ENCODE data around the gene SYP. TPM values are rescaled to one million over a fixed set of nuclear protein-coding genes. Genes with fewer than 3 reads are reported as not detected.
A peak's percentile ranks its signal among the peaks of the same experiment; 100 is the strongest.

SYP gene
- polyA plus RNA-seq (2013, experiment 1 of 2), result 0.18 TPM
- 0.18 TPM for polyA plus RNA-seq (2013, experiment 2 of 2)

- Histone ChIP-seq H3K9ac (ENCODE audit: low read length) (peak within 1 kb of the TSS; percentile 69), H3K4me1 (ENCODE audit: control insufficient read depth, insufficient read depth, low read depth, low read length) (peaks cover 5% of the 10 kb centered on the region), H3K4ac (ENCODE audit: low read depth in 1 of 2, low read length in 2 of 2) (no peak within 1 kb of the TSS), H4K8ac (ENCODE audit: low read length) (no peak within 1 kb of the TSS), H2AFZ (ENCODE audit: low read depth, low read length) (no peak within 1 kb of the TSS), H2BK15ac (ENCODE audit: low read depth, poor library complexity, severe bottlenecking) (no peak within 1 kb of the TSS), H3K79me1 (replicated peaks; ENCODE audit: low read length, poor library complexity, severe bottlenecking) (no peaks in the 10 kb centered on the region), H3K4me3 (ENCODE audit: insufficient read depth in 1 of 2, low read depth in 1 of 2, low read length in 2 of 2) (peak within 1 kb of the TSS; percentile 26 to 65), H3K36me3 (ENCODE audit: control insufficient read depth in 1 of 2, insufficient read depth in 2 of 2, low read depth in 1 of 2, low read length in 2 of 2) (no peaks in the 10 kb centered on the region), H2BK120ac (ENCODE audit: low read depth, low read length) (no peak within 1 kb of the TSS), H3K4me2 (ENCODE audit: low read length, poor library complexity, severe bottlenecking) (peak within 1 kb of the TSS; percentile 74), H4K91ac (ENCODE audit: low read length) (no peak within 1 kb of the TSS), H3K23ac (ENCODE audit: low read length in 2 of 2) (no peak within 1 kb of the TSS), H3K14ac (ENCODE audit: low read length in 2 of 2) (no peak within 1 kb of the TSS), H2BK12ac (ENCODE audit: low read length in 2 of 2) (no peak within 1 kb of the TSS), H3K27me3 (ENCODE audit: control insufficient read depth in 1 of 2, insufficient read depth in 1 of 2, low read length in 2 of 2) (peaks cover 19 to 40% of the 10 kb centered on the region in 2 experiments), H3K9me3 (ENCODE audit: control insufficient read depth, low read length) (no peaks in the 10 kb centered on the region), H2BK5ac (ENCODE audit: low read depth, low read length, poor library complexity, severe bottlenecking) (no peak within 1 kb of the TSS), H3K18ac (ENCODE audit: low read depth in 1 of 2, low read length in 2 of 2) (no peak within 1 kb of the TSS), H3K27ac (ENCODE audit: low read length, poor library complexity, severe bottlenecking) (peak within 1 kb of the TSS; percentile 43), H2AK5ac (ENCODE audit: low read length, severe bottlenecking) (no peak within 1 kb of the TSS)
- DNase-seq, result peak; percentile 81
- 4% methylated on average over 20 of the region's 61 CpGs for WGBS
Observed at GRCh38 chrX:49199906-49200771, at the start of gene SYP. Gene SYP (minus strand): TSS chrX:49200193. CDS start chrX:49200186, 7 bp downstream.

DNA sequence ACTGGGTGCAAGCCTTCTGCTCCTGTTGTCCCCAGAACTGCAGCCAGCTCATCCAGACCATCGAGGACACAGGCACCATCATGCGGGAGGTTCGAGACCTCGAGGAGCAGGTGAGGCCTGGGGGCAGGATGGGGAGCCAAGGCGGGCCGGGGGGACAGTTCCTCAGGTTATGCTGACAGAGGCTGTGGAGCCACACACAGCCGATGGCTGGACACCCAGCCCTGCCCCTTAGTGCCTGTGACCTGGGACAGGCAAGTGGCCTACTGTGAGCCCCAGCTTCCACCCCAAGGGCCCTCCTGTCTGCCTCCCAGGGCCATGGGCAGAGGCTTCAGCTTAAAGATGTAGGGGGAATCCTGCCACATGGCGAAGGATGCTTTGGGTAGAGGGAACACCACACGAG is 49.6 kb upstream of the SYP start:
- no peak overlapping the region for H2AK5ac ChIP-seq (ENCODE audit: low read length, severe bottlenecking)
- H3K4me3 ChIP-seq (ENCODE audit: insufficient read depth in 1 of 2, low read depth in 1 of 2, low read length in 2 of 2), result no peak overlapping the region
- H3K9ac ChIP-seq (ENCODE audit: low read length), result no peak overlapping the region
- no peaks in the 10 kb centered on the region for H3K4me1 ChIP-seq (ENCODE audit: control insufficient read depth, insufficient read depth, low read depth, low read length)
- peaks cover 0 to 8% of the 10 kb centered on the region in 2 experiments for H3K27me3 ChIP-seq (ENCODE audit: control insufficient read depth in 1 of 2, insufficient read depth in 1 of 2, low read length in 2 of 2)
- H2BK5ac ChIP-seq (ENCODE audit: low read depth, low read length, poor library complexity, severe bottlenecking), result no peak overlapping the region
- H2BK12ac ChIP-seq (ENCODE audit: low read length in 2 of 2), result no peak overlapping the region
- H3K23ac ChIP-seq (ENCODE audit: low read length in 2 of 2), result no peak overlapping the region
- H3K4me2 ChIP-seq (ENCODE audit: low read length, poor library complexity, severe bottlenecking), result no peak overlapping the region
- no peaks in the 10 kb centered on the region for H3K79me1 ChIP-seq (replicated peaks; ENCODE audit: low read length, poor library complexity, severe bottlenecking)
- H4K91ac ChIP-seq (ENCODE audit: low read length), result no peak overlapping the region
- H3K27ac ChIP-seq (ENCODE audit: low read length, poor library complexity, severe bottlenecking), result no peak overlapping the region
- no peak overlapping the region for H3K4ac ChIP-seq (ENCODE audit: low read depth in 1 of 2, low read length in 2 of 2)
- H2BK120ac ChIP-seq (ENCODE audit: low read depth, low read length), result no peak overlapping the region
- no peak overlapping the region for H3K14ac ChIP-seq (ENCODE audit: low read length in 2 of 2)
- H3K18ac ChIP-seq (ENCODE audit: low read depth in 1 of 2, low read length in 2 of 2), result no peak overlapping the region
- H2BK15ac ChIP-seq (ENCODE audit: low read depth, poor library complexity, severe bottlenecking), result no peak overlapping the region
- no peak for DNase-seq
- no peak overlapping the region for H4K8ac ChIP-seq (ENCODE audit: low read length)
- peaks cover 2 to 50% of the 10 kb centered on the region in 2 experiments for H3K36me3 ChIP-seq (ENCODE audit: control insufficient read depth in 1 of 2, insufficient read depth in 2 of 2, low read depth in 1 of 2, low read length in 2 of 2)
- H3K9me3 ChIP-seq (ENCODE audit: control insufficient read depth, low read length), result no peaks in the 10 kb centered on the region
- 96% methylated on average over 9 of the region's 9 CpGs for WGBS
- H2AFZ ChIP-seq (ENCODE audit: low read depth, low read length), result no peak overlapping the region

DNA sequence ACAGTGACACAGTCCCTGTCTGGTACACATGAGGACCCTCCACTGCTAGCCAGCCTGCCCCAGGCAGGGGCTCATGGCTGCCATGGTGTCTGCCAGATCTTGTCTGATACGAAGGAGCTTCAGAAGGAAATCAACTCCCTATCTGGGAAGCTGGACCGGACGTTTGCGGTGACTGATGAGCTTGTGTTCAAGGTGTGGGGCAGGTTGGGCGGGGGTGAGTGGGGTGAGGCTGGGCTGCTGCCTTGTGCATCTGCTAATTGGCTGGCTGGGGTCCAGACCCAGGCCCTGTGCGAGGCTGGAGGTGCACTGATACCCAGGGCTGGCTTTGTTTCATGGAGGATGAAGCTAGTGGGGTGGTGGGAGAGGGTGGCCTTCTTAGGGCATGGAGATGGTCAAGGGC is 49.1 kb upstream of the SYP start:
- Histone ChIP-seq H3K79me1 (replicated peaks; ENCODE audit: low read length, poor library complexity, severe bottlenecking) (no peaks in the 10 kb centered on the region), H2BK15ac (ENCODE audit: low read depth, poor library complexity, severe bottlenecking) (no peak overlapping the region), H3K4ac (ENCODE audit: low read depth in 1 of 2, low read length in 2 of 2) (no peak overlapping the region), H4K91ac (ENCODE audit: low read length) (no peak overlapping the region), H3K18ac (ENCODE audit: low read depth in 1 of 2, low read length in 2 of 2) (no peak overlapping the region), H2BK5ac (ENCODE audit: low read depth, low read length, poor library complexity, severe bottlenecking) (no peak overlapping the region), H3K4me2 (ENCODE audit: low read length, poor library complexity, severe bottlenecking) (no peak overlapping the region), H3K9me3 (ENCODE audit: control insufficient read depth, low read length) (no peaks in the 10 kb centered on the region), H2AFZ (ENCODE audit: low read depth, low read length) (no peak overlapping the region), H3K4me3 (ENCODE audit: insufficient read depth in 1 of 2, low read depth in 1 of 2, low read length in 2 of 2) (no peak overlapping the region), H3K27ac (ENCODE audit: low read length, poor library complexity, severe bottlenecking) (no peak overlapping the region), H3K14ac (ENCODE audit: low read length in 2 of 2) (no peak overlapping the region), H3K4me1 (ENCODE audit: control insufficient read depth, insufficient read depth, low read depth, low read length) (no peaks in the 10 kb centered on the region), H2AK5ac (ENCODE audit: low read length, severe bottlenecking) (no peak overlapping the region), H3K27me3 (ENCODE audit: control insufficient read depth in 1 of 2, insufficient read depth in 1 of 2, low read length in 2 of 2) (peaks cover 0 to 8% of the 10 kb centered on the region in 2 experiments), H3K23ac (ENCODE audit: low read length in 2 of 2) (no peak overlapping the region), H3K9ac (ENCODE audit: low read length) (no peak overlapping the region), H3K36me3 (ENCODE audit: control insufficient read depth in 1 of 2, insufficient read depth in 2 of 2, low read depth in 1 of 2, low read length in 2 of 2) (peaks cover 5 to 50% of the 10 kb centered on the region in 2 experiments), H4K8ac (ENCODE audit: low read length) (no peak overlapping the region), H2BK120ac (ENCODE audit: low read depth, low read length) (no peak overlapping the region), H2BK12ac (ENCODE audit: low read length in 2 of 2) (no peak overlapping the region)
- WGBS, result 95% methylated on average over 5 of the region's 6 CpGs
- no peak for DNase-seq

GRCh38 chrX:49247916-49248811 is 48.2 kb upstream of the SYP start:
- Histone ChIP-seq H2BK120ac (ENCODE audit: low read depth, low read length) (no peak overlapping the region), H2AFZ (ENCODE audit: low read depth, low read length) (no peak overlapping the region), H3K4me1 (ENCODE audit: control insufficient read depth, insufficient read depth, low read depth, low read length) (no peaks in the 10 kb centered on the region), H2AK5ac (ENCODE audit: low read length, severe bottlenecking) (no peak overlapping the region), H3K23ac (ENCODE audit: low read length in 2 of 2) (no peak overlapping the region), H3K4me3 (ENCODE audit: insufficient read depth in 1 of 2, low read depth in 1 of 2, low read length in 2 of 2) (no peak overlapping the region), H3K4me2 (ENCODE audit: low read length, poor library complexity, severe bottlenecking) (no peak overlapping the region), H4K8ac (ENCODE audit: low read length) (no peak overlapping the region), H2BK5ac (ENCODE audit: low read depth, low read length, poor library complexity, severe bottlenecking) (no peak overlapping the region), H3K36me3 (ENCODE audit: control insufficient read depth in 1 of 2, insufficient read depth in 2 of 2, low read depth in 1 of 2, low read length in 2 of 2) (peaks cover 5 to 53% of the 10 kb centered on the region in 2 experiments), H4K91ac (ENCODE audit: low read length) (no peak overlapping the region), H3K27ac (ENCODE audit: low read length, poor library complexity, severe bottlenecking) (no peak overlapping the region), H3K18ac (ENCODE audit: low read depth in 1 of 2, low read length in 2 of 2) (no peak overlapping the region), H3K27me3 (ENCODE audit: control insufficient read depth in 1 of 2, insufficient read depth in 1 of 2, low read length in 2 of 2) (peaks cover 0 to 2% of the 10 kb centered on the region in 2 experiments), H2BK12ac (ENCODE audit: low read length in 2 of 2) (no peak overlapping the region), H3K14ac (ENCODE audit: low read length in 2 of 2) (no peak overlapping the region), H2BK15ac (ENCODE audit: low read depth, poor library complexity, severe bottlenecking) (no peak overlapping the region), H3K4ac (ENCODE audit: low read depth in 1 of 2, low read length in 2 of 2) (no peak overlapping the region), H3K9me3 (ENCODE audit: control insufficient read depth, low read length) (no peaks in the 10 kb centered on the region), H3K9ac (ENCODE audit: low read length) (no peak overlapping the region), H3K79me1 (replicated peaks; ENCODE audit: low read length, poor library complexity, severe bottlenecking) (no peaks in the 10 kb centered on the region)
- WGBS, result 92% methylated on average over 19 of the region's 28 CpGs
- no peak for DNase-seq

Data from mesenchymal stem cell (in vitro differentiated cells and primary cell).